Osteocyte (in vitro differentiated cells): ENCODE data around the gene CENPX. TPM values are rescaled to one million over a fixed set of nuclear protein-coding genes. Genes with fewer than 3 reads are reported as not detected.

Experiments used
- DNase-seq: peaks from one replicate; pipeline ENCODE4 v3.0.0; 2021; ENCODE audit warnings: mixed read lengths; ENCODE audit not compliant: unreplicated experiment; ENCODE audit errors: extremely low spot score
- H3K27ac Mint-ChIP-seq: one replicate; pipeline ENCODE4 v1.8.0; 2021; ENCODE audit warnings: mild to moderate bottlenecking, mixed read lengths; ENCODE audit not compliant: unreplicated experiment
- H3K27me3 Mint-ChIP-seq: one replicate; pipeline ENCODE4 v1.8.0; 2021; ENCODE audit warnings: mixed read lengths; ENCODE audit not compliant: unreplicated experiment
- H3K36me3 Mint-ChIP-seq: one replicate; pipeline ENCODE4 v1.8.0; 2021; ENCODE audit warnings: mixed read lengths; ENCODE audit not compliant: unreplicated experiment
- H3K4me1 Mint-ChIP-seq: one replicate; pipeline ENCODE4 v1.8.0; 2021; ENCODE audit warnings: mixed read lengths; ENCODE audit not compliant: unreplicated experiment
- H3K4me3 Mint-ChIP-seq: one replicate; pipeline ENCODE4 v1.8.0; 2021; ENCODE audit warnings: mild to moderate bottlenecking, moderate library complexity, mixed read lengths; ENCODE audit not compliant: unreplicated experiment
- H3K9me3 Mint-ChIP-seq: one replicate; pipeline ENCODE4 v1.8.0; 2021; ENCODE audit warnings: mixed read lengths; ENCODE audit not compliant: unreplicated experiment
- CTCF ChIP-seq: fragments of 200-600 bp; sonication (generic); IDR thresholded peaks from 2 replicates; pipeline ENCODE4 v1.5.0; 2021; ENCODE audit warnings: antibody characterized with exemption, mild to moderate bottlenecking, moderate library complexity
- total RNA-seq: library from RNA; stranded (reverse); gene quantifications from 2 replicates; pipeline ENCODE4 v1.2.1, GENCODE V29; 2021

The CENPX gene
- total RNA-seq, 1 donor from 2014 or later: 31.7 TPM

- TF ChIP-seq CTCF: no peak
- no peaks in the 10 kb centered on the region for H3K27me3 Mint-ChIP-seq
- peaks cover 5% of the 10 kb centered on the region for H3K36me3 Mint-ChIP-seq
- no peak overlapping the region for H3K4me3 Mint-ChIP-seq
- peaks cover 11% of the 10 kb centered on the region for H3K4me1 Mint-ChIP-seq
- no peak for DNase-seq
- H3K9me3 Mint-ChIP-seq: no peaks in the 10 kb centered on the region
- no peak overlapping the region for H3K27ac Mint-ChIP-seq
These were observed 7.2 kb downstream of the CENPX start for GRCh38 chr17:82015311-82015971.

GRCh38 chr17:82014971-82015310, 7.7 kb downstream of the CENPX start:
- no peak for TF ChIP-seq CTCF
- Mint-ChIP-seq H3K36me3 (peaks cover 5% of the 10 kb centered on the region), H3K4me1 (peaks cover 11% of the 10 kb centered on the region), H3K9me3 (no peaks in the 10 kb centered on the region), H3K27me3 (no peaks in the 10 kb centered on the region), H3K4me3 (no peak overlapping the region), H3K27ac (no peak overlapping the region)
- no peak for DNase-seq

GRCh38 chr17:82014432-82014831, 8.2 kb downstream of the CENPX start:
- Mint-ChIP-seq H3K27ac (no peak overlapping the region), H3K36me3 (peaks cover 5% of the 10 kb centered on the region), H3K4me3 (no peak overlapping the region), H3K4me1 (peaks cover 11% of the 10 kb centered on the region), H3K9me3 (no peaks in the 10 kb centered on the region), H3K27me3 (no peaks in the 10 kb centered on the region)
- no peak for TF ChIP-seq CTCF
- no peak for DNase-seq

- Mint-ChIP-seq H3K36me3 (peaks cover 5% of the 10 kb centered on the region), H3K4me3 (no peak overlapping the region), H3K4me1 (peaks cover 9% of the 10 kb centered on the region), H3K9me3 (no peaks in the 10 kb centered on the region), H3K27ac (no peak overlapping the region), H3K27me3 (no peaks in the 10 kb centered on the region)
- DNase-seq: no peak
- TF ChIP-seq CTCF: no peak
These were observed 8.8 kb downstream of the CENPX start for GRCh38 chr17:82013772-82014321.

- no peak for TF ChIP-seq CTCF
- Mint-ChIP-seq H3K9me3 (no peaks in the 10 kb centered on the region), H3K36me3 (peaks cover 3% of the 10 kb centered on the region), H3K27me3 (no peaks in the 10 kb centered on the region), H3K27ac (no peak overlapping the region), H3K4me1 (peaks cover 8% of the 10 kb centered on the region), H3K4me3 (no peak overlapping the region)
- no peak for DNase-seq
These were observed 9.3 kb downstream of the CENPX start for GRCh38 chr17:82013341-82013740.
